Neural crest cell (in vitro differentiated cells): ENCODE measurements around the gene DISP2. TPM values are rescaled to one million over a fixed set of nuclear protein-coding genes. Genes with fewer than 3 reads are reported as not detected.
A peak's percentile ranks its signal among the peaks of the same experiment; 100 is the strongest.

Source experiments
- DNase-seq: peaks from one replicate; pipeline ENCODE4 v3.0.0; 2021; ENCODE audit warnings: low read depth, mixed read lengths, low spot score
- H3K27ac Mint-ChIP-seq: one replicate; pipeline ENCODE4 v1.8.0; 2021; ENCODE audit warnings: mild to moderate bottlenecking, mixed read lengths; ENCODE audit not compliant: unreplicated experiment
- H3K27me3 Mint-ChIP-seq: 2 replicates; pipeline ENCODE4 v1.8.0; 2021; ENCODE audit warnings: low read depth, mild to moderate bottlenecking, mixed read lengths
- H3K36me3 Mint-ChIP-seq: 2 replicates; pipeline ENCODE4 v1.8.0; 2021; ENCODE audit warnings: low read depth, mild to moderate bottlenecking, mixed read lengths
- H3K4me1 Mint-ChIP-seq: 2 replicates; pipeline ENCODE4 v1.8.0; 2021; ENCODE audit warnings: mixed read lengths
- H3K4me3 Mint-ChIP-seq: one replicate; pipeline ENCODE4 v1.8.0; 2021; ENCODE audit warnings: mild to moderate bottlenecking, mixed read lengths
- H3K9me3 Mint-ChIP-seq: 2 replicates; pipeline ENCODE4 v1.8.0; 2021; ENCODE audit warnings: mixed read lengths
- total RNA-seq: library from RNA; stranded (reverse); gene quantifications from 2 replicates; pipeline ENCODE4 v1.2.1, GENCODE V29; 2021
- TF ChIP-seq, protein P1 (sequence below): fragments of 200-600 bp; sonication (generic); conservative IDR thresholded peaks from 2 replicates; pipeline ENCODE4 v1.5.0; 2021; ENCODE audit warnings: antibody characterized with exemption, mild to moderate bottlenecking

The DISP2 gene
- total RNA-seq, 1 donor from 2014 or later, result 3.1 TPM

DNA sequence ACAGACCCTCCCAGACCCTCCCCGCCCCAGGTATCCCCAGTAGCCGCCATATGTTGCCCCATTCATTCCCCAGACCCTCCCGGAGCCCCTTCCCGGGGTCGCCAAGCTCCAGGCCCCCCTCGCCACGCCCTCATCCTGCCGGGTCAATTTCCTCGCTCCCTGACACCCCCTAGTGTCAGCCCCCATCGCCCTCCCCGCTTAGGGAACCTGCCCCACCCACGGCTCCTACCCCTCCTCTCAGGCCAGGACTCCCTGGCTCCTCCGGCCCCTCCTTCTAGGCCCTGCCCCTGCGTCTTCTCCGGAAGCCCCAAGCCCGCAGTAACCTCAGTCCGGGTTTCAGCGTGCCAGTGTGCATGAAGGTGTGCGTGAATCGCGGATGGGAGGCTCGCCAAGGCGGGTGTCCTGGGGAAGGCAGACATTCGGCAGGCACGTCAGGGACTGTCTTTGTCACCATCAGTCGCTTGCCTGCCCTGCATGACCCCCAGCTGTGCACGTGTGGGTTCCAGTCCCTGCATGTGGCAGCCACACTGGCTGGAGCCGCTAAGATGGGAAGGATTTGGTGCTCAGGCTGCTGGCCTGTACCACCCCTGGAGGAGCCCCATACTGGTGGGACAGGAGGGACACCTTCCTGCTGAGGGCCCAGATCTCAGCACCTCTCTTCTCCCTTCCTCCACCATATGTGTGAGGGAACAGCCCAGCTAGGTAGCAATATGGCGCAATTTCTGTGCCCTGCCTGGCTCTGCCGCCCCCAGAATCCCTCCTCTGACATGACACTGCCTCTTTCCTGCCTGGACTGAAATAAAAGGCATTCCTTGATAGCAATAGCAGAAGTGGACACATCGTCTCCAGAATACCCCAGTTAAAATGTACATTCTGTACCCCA, 693 bp downstream of the DISP2 start:
- peak; percentile 24 for DNase-seq

DNA sequence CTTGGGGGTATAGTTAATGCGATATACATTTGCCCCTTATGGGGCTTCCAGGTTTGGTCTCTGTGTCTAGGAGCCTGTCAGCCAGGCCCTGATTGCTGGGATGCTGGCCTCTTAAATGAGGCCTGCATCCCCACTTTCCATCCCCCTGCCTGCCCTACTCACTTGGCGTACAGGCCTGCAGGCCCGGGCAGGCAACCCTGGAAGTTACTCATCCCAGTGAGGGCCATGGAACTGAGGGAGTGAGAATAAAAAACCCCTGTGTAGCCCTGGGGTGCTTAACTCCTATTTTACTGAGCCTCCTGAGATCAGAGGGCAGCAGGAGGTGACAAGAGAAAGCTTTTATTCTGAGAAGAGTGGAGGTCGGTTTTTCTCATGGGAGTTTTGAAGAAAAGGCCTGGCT, 2.0 kb downstream of the DISP2 start:
- H3K9me3 Mint-ChIP-seq, result no peaks in the 10 kb centered on the region
- no peak for DNase-seq
- peaks cover 26% of the 10 kb centered on the region for H3K27me3 Mint-ChIP-seq
- H3K36me3 Mint-ChIP-seq, result no peaks in the 10 kb centered on the region
- TF ChIP-seq, protein P1, sequence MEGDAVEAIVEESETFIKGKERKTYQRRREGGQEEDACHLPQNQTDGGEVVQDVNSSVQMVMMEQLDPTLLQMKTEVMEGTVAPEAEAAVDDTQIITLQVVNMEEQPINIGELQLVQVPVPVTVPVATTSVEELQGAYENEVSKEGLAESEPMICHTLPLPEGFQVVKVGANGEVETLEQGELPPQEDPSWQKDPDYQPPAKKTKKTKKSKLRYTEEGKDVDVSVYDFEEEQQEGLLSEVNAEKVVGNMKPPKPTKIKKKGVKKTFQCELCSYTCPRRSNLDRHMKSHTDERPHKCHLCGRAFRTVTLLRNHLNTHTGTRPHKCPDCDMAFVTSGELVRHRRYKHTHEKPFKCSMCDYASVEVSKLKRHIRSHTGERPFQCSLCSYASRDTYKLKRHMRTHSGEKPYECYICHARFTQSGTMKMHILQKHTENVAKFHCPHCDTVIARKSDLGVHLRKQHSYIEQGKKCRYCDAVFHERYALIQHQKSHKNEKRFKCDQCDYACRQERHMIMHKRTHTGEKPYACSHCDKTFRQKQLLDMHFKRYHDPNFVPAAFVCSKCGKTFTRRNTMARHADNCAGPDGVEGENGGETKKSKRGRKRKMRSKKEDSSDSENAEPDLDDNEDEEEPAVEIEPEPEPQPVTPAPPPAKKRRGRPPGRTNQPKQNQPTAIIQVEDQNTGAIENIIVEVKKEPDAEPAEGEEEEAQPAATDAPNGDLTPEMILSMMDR, result no peak
- peak overlapping the region; percentile 84 for H3K4me3 Mint-ChIP-seq
- H3K4me1 Mint-ChIP-seq, result peaks cover 15% of the 10 kb centered on the region
- H3K27ac Mint-ChIP-seq, result no peak overlapping the region

More for the DNA sequence above, 693 bp downstream of the DISP2 start:
- H3K27ac Mint-ChIP-seq, result no peak overlapping the region
- TF ChIP-seq, protein P1, result no peak
- H3K27me3 Mint-ChIP-seq, result peaks cover 26% of the 10 kb centered on the region
- peak overlapping the region; percentile 84 for H3K4me3 Mint-ChIP-seq
- no peaks in the 10 kb centered on the region for H3K9me3 Mint-ChIP-seq
- peaks cover 25% of the 10 kb centered on the region for H3K4me1 Mint-ChIP-seq
- H3K36me3 Mint-ChIP-seq, result no peaks in the 10 kb centered on the region

DNA sequence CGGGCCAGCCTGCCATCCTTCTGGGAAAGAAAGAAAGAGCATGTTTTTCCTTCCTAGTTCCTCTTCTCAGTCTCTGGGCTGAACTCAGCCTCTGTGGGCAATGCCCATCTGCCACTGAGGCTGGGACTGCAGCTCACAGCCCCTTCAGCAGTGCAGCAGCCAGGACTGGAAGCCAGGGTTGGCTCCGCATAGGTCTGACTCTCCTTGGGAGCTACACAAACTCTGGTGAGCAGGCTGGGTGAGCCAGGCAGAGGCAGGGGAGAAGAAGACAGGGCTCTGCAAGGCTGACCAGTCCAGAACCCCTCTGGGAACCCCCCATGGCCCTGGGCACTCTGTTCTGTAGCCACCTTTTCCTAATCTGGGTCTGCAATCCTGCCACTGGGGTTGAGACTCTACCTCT, 3.6 kb downstream of the DISP2 start:
- peaks cover 31% of the 10 kb centered on the region for H3K27me3 Mint-ChIP-seq
- TF ChIP-seq, protein P1, result no peak
- H3K4me3 Mint-ChIP-seq, result no peak overlapping the region
- no peaks in the 10 kb centered on the region for H3K36me3 Mint-ChIP-seq
- H3K27ac Mint-ChIP-seq, result no peak overlapping the region
- H3K4me1 Mint-ChIP-seq, result peaks cover 9% of the 10 kb centered on the region
- H3K9me3 Mint-ChIP-seq, result no peaks in the 10 kb centered on the region
- DNase-seq, result no peak

DNA sequence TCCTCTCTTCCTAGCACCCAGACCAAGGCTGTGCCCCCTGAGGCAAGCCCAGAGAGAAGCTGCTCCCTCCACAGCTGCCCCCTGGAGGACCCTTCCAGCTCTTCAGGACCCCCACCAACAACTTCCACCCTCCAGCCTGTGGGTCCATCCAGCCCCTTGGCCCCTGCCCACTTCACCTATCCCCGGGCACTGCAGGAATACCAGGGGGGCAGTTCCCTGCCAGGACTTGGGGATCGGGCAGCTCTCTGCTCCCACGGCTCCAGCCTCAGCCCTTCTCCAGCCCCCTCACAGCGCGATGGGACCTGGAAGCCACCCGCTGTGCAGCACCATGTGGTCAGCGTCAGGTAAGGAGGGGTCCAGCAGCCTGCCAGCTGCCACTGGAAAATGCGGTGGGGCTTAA, 5.6 kb downstream of the DISP2 start:
- TF ChIP-seq, protein P1, result no peak
- DNase-seq, result no peak
- Mint-ChIP-seq H3K4me1 (no peaks in the 10 kb centered on the region), H3K27me3 (peaks cover 38% of the 10 kb centered on the region), H3K36me3 (no peaks in the 10 kb centered on the region), H3K9me3 (no peaks in the 10 kb centered on the region), H3K4me3 (no peak overlapping the region), H3K27ac (no peak overlapping the region)

DNA sequence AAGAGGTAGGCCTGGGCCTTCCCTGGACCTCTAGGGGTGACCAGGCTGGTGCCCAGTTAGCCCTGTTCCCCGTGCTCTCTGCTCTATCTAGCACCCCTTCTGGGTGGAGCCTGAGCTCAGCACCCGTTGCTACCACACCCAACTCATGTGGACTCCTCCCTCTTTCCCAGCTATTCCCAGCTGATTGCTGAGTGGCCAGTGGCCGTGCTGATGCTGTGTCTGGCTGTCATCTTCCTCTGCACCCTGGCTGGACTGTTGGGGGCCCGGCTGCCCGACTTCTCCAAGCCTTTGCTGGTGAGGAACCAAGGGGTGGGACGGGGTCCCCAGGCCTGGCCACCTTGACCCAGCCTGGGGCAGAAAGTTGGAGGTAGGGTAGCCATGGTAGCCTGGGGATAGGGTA, 6.2 kb downstream of the DISP2 start:
- Mint-ChIP-seq H3K4me1 (peaks cover 3% of the 10 kb centered on the region), H3K27me3 (peaks cover 36% of the 10 kb centered on the region), H3K27ac (no peak overlapping the region), H3K9me3 (no peaks in the 10 kb centered on the region), H3K4me3 (no peak overlapping the region), H3K36me3 (no peaks in the 10 kb centered on the region)
- TF ChIP-seq, protein P1, result no peak
- no peak for DNase-seq
